ENCODE measurements around the gene GPR32. TPM values are rescaled to one million over a fixed set of nuclear protein-coding genes. Genes with fewer than 3 reads are reported as not detected.
"Not testable (repeated sequence)": the region's sequence is repeated elsewhere in the genome, so short reads cannot be mapped to it uniquely, and the experiment has no call there.

GPR32 gene
- total and polyA plus RNA-seq, 2 of the 8 experiments (the other 6 are each of a cell fraction or from before 2014, with no cell fraction given), result not detected

GRCh38 chr19:50759076-50759475 is 11.2 kb upstream of the GPR32 start:
- H3K27ac ChIP-seq (ENCODE audit: low read depth, low read length); H3K79me1 ChIP-seq (ENCODE audit: low read depth, low read length); H3K4me1 ChIP-seq (replicated peaks in 1 of 4; ENCODE audit: control insufficient read depth in 3 of 4, insufficient read depth in 4 of 4, low read length in 3 of 4); H4K5ac ChIP-seq (ENCODE audit: insufficient read length, low read depth, low read length); H3K9ac ChIP-seq (replicated peaks in 1 of 4; ENCODE audit: extremely low read depth in 1 of 4, low read depth in 3 of 4, low read length in 3 of 4); H3K79me2 ChIP-seq (ENCODE audit: control insufficient read depth in 1 of 2, insufficient read depth in 2 of 2, low read length in 2 of 2); H2BK15ac ChIP-seq (ENCODE audit: low read length); H2BK120ac ChIP-seq (replicated peaks; ENCODE audit: low read depth, low read length); POLR2A ChIA-PET (ENCODE audit: partially characterized antibody); DNase-seq (ENCODE audit: low read depth in 1 of 2, low spot score in 2 of 2); H2BK12ac ChIP-seq (ENCODE audit: low read depth, low read length); H4K91ac ChIP-seq (replicated peaks; ENCODE audit: insufficient read length, low read length); H3K36me3 ChIP-seq (ENCODE audit: control insufficient read depth in 2 of 4, insufficient read depth in 4 of 4, low read length in 3 of 4); H2BK20ac ChIP-seq (ENCODE audit: low read length); FAIRE-seq; H4K20me1 ChIP-seq (replicated peaks in 1 of 2; ENCODE audit: control insufficient read depth in 1 of 2, insufficient read depth in 2 of 2, low read length in 2 of 2); H2BK5ac ChIP-seq (ENCODE audit: low read depth, low read length); H3K23me2 ChIP-seq (ENCODE audit: low read depth, low read length); H3K23ac ChIP-seq (ENCODE audit: insufficient read length); H3K4ac ChIP-seq (replicated peaks; ENCODE audit: insufficient read length, low read depth, low read length); H3K4me3 ChIP-seq (ENCODE audit: extremely low read depth in 1 of 4, insufficient read depth in 2 of 4, low read depth in 3 of 4, low read length in 4 of 4); H3K18ac ChIP-seq (ENCODE audit: extremely low read depth, low read length); H2AK5ac ChIP-seq (ENCODE audit: low read depth, low read length); H4K8ac ChIP-seq (ENCODE audit: extremely low read depth, insufficient read depth, low read length); H3K14ac ChIP-seq (ENCODE audit: insufficient read length); H3K56ac ChIP-seq (replicated peaks; ENCODE audit: insufficient read length, low read depth, low read length); H3K4me2 ChIP-seq (ENCODE audit: insufficient read depth in 1 of 2, low read depth in 2 of 2, low read length in 2 of 2); H3K9me3 ChIP-seq (ENCODE audit: insufficient read depth in 2 of 2, low read depth in 1 of 2, low read length in 1 of 2); H2AFZ ChIP-seq (ENCODE audit: low read length); H3K27me3 ChIP-seq (replicated peaks in 1 of 4; ENCODE audit: control insufficient read depth in 3 of 4, extremely low read depth in 1 of 4, insufficient read depth in 3 of 4, low read length in 3 of 4): not testable (repeated sequence)
- WGBS, 2 experiments (ENCODE audit: extremely low coverage in 1 of 2, insufficient coverage in 1 of 2, insufficient read length in 1 of 2, insufficient replicate concordance in 2 of 2, low coverage in 1 of 2, low lambda C conversion rate in 2 of 2, missing lambda C conversion rate in 1 of 2), result 91% methylated on average over 15 of the region's 18 CpGs; no CpG with 5 or more reads in 1 of the 2 experiments
- CTCF ChIA-PET (ENCODE audit: partially characterized antibody), result interaction anchor here (0.9 kb wide), 1 partner anchor 34 kb away, joined by 3 read pairs; no protein-coding TSS in a partner anchor
